SK-N-SH treated with all-trans-retinoic acid at 6 μM for 48 hours (cell line): ENCODE measurements around the gene ABHD10.

Experiments used
- GLIS3 ChIP-seq: fragments of 250-450 bp; sonication (Bioruptor Pico); IDR thresholded peaks from 2 replicates; pipeline ENCODE4 v1.5.0; 2020; ENCODE audit warnings: mild to moderate bottlenecking, moderate library complexity
- ISL1 ChIP-seq: fragments of 250-450 bp; sonication (Bioruptor Pico); IDR thresholded peaks from 2 replicates; pipeline ENCODE4 v2.1.2; 2022; ENCODE audit warnings: mild to moderate bottlenecking, moderate library complexity
- PATZ1 ChIP-seq: fragments of 250-450 bp; sonication (Bioruptor Pico); IDR thresholded peaks from 2 replicates; pipeline ENCODE4 v1.8.0; 2020; ENCODE audit warnings: mild to moderate bottlenecking, moderate library complexity, borderline replicate concordance
- TSHZ2 ChIP-seq: fragments of 250-450 bp; sonication (Bioruptor Pico); IDR thresholded peaks from 2 replicates; pipeline ENCODE4 v1.5.0; 2020; ENCODE audit warnings: mild to moderate bottlenecking, moderate library complexity
- ZNF70 ChIP-seq: fragments of 450-650 bp; formaldehyde crosslinking; IDR thresholded peaks from 2 replicates; pipeline ENCODE4 v1.5.0; 2020; ENCODE audit warnings: mild to moderate bottlenecking, moderate library complexity

- TF ChIP-seq ZNF70 (CRISPR knock-in tag) = no peak
- no peak for TF ChIP-seq PATZ1 (CRISPR knock-in tag)
- no peak for TF ChIP-seq ISL1 (CRISPR knock-in tag)
- TF ChIP-seq TSHZ2 = no peak
- TF ChIP-seq GLIS3 (CRISPR knock-in tag) = no peak
Measured at GRCh38 chr3:112000367-112000771, 21.5 kb downstream of the ABHD10 start.
